ENCODE results near the gene EXOSC6.

DNA sequence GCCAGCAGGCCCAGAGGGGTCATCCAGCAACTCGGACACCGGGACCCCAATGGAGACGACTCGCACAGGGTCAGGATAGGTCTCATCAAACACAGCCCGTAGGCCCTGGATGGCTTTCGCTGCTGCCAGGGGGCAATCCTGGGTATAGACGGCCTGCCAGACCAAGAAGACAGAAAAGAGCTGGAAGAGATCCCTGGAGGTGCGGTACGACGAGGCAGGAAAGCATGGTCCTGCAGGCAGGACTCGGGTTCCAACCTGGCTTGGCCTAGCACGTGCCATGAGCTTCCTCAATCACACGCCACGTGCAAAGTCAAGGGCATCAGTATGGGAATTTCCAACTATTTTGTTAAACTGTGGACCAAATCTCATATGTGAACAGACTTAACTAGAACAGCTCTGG is 6.3 kb upstream of the EXOSC6 start:
- TF ChIP-seq, protein P1, sequence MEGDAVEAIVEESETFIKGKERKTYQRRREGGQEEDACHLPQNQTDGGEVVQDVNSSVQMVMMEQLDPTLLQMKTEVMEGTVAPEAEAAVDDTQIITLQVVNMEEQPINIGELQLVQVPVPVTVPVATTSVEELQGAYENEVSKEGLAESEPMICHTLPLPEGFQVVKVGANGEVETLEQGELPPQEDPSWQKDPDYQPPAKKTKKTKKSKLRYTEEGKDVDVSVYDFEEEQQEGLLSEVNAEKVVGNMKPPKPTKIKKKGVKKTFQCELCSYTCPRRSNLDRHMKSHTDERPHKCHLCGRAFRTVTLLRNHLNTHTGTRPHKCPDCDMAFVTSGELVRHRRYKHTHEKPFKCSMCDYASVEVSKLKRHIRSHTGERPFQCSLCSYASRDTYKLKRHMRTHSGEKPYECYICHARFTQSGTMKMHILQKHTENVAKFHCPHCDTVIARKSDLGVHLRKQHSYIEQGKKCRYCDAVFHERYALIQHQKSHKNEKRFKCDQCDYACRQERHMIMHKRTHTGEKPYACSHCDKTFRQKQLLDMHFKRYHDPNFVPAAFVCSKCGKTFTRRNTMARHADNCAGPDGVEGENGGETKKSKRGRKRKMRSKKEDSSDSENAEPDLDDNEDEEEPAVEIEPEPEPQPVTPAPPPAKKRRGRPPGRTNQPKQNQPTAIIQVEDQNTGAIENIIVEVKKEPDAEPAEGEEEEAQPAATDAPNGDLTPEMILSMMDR (IDR thresholded peaks at IDR 0.05; ENCODE audit: insufficient read depth, low read length, poor library complexity, severe bottlenecking): no peak
- TF ChIP-seq EZH2phosphoT487 (conservative IDR thresholded peaks at IDR 0.05; ENCODE audit: low read length): no peak

Data from SU-DHL-6 (cell line).